Lung (tissue), 12 donors: Measurements from ENCODE around the gene UBE3A. TPM values are rescaled to one million over a fixed set of nuclear protein-coding genes. Genes with fewer than 3 reads are reported as not detected.

Experiments
- ATAC-seq: fragments of 200-7000 bp; cut with Tn5 transposase; one replicate; pipeline ENCODE4 v1.9.1; 2020; ENCODE audit warnings: moderate number of reproducible peaks; ENCODE audit not compliant: insufficient read depth, low FRiP score
- DNase-seq, 3 donors: peaks; one replicate each; pipeline ENCODE4 v3.0.0-alpha.2; 2013 to 2017
- H3K27ac ChIP-seq, 2 donors: one replicate each; pipeline ENCODE4 v1.5.1; 2013; ENCODE audit warnings: mild to moderate bottlenecking in 2 of 2, moderate library complexity in 2 of 2, control low read depth in 1 of 2, inconsistent platforms in 1 of 2, low read depth in 1 of 2, low read length in 1 of 2
- H3K27me3 ChIP-seq, 3 donors: one replicate each; pipeline ENCODE4 v1.5.1; 2013; ENCODE audit warnings: low read length in 2 of 3; ENCODE audit not compliant: control insufficient read depth in 3 of 3, insufficient read depth in 3 of 3
- H3K36me3 ChIP-seq, 4 donors: one replicate each; pipeline ENCODE4 v1.5.1; 2013; ENCODE audit warnings: low read length in 4 of 4, mild to moderate bottlenecking in 1 of 4, moderate library complexity in 1 of 4; ENCODE audit not compliant: control insufficient read depth in 4 of 4, insufficient read depth in 4 of 4
- H3K4me1 ChIP-seq, 5 donors: one replicate each; pipeline ENCODE4 v1.5.1; 2013; ENCODE audit warnings: low read length in 5 of 5, mild to moderate bottlenecking in 2 of 5, moderate library complexity in 1 of 5; ENCODE audit not compliant: control insufficient read depth in 5 of 5, insufficient read depth in 5 of 5
- H3K4me3 ChIP-seq: one replicate; pipeline ENCODE4 v1.5.1; 2013; ENCODE audit warnings: mild to moderate bottlenecking, control low read depth, moderate library complexity
- H3K9ac ChIP-seq, 2 donors: one replicate each; pipeline ENCODE4 v1.5.1; 2013; ENCODE audit warnings: low read length in 2 of 2, control low read depth in 1 of 2; ENCODE audit not compliant: insufficient read depth in 1 of 2
- H3K9me3 ChIP-seq, 4 donors: one replicate each; pipeline ENCODE4 v1.5.1; 2013; ENCODE audit warnings: low read length in 3 of 4, mild to moderate bottlenecking in 1 of 4, moderate library complexity in 1 of 4; ENCODE audit not compliant: control insufficient read depth in 4 of 4, insufficient read depth in 3 of 4
- CTCF ChIP-seq: IDR thresholded peaks from 2 replicates; pipeline ENCODE4 v1.5.1; 2012; ENCODE audit warnings: mild to moderate bottlenecking; ENCODE audit errors: control extremely low read depth, extremely low read depth
- WGBS, 2 donors: extraction: QIAGEN DNeasy Blood & Tissue Kit; methylation state at CpG; one replicate each; pipeline ENCODE4 v1.1.7; 2013; 5-methylcytosine and 5-hydroxymethylcytosine counted together
- polyA plus RNA-seq, 2 donors: library from polyadenylated mRNA; stranded (reverse); fragments of 200-250 nt; gene quantifications; one replicate each; pipeline ENCODE4 v1.2.1, GENCODE V29; 2013
- total RNA-seq, 2 donors: library from RNA; depleted of rRNA in 1 of 2; stranded (reverse); fragments of >200 nt in 1 of 2; gene quantifications; one replicate each; pipeline ENCODE4 v1.2.1, GENCODE V29; 2014 to 2021
- donor health status: control.
- donor health status: control.
- donor health status: Bipolar disorder and iron deficiency.
- donor health status: healthy.
- donor health status: DM: yes; HTN: yes; CAD: no.

Gene UBE3A
- total and polyA plus RNA-seq, 4 donors = 17.3 to 123 (median 59.8) TPM

GRCh38 chr15:25474251-25474650 lies 35.4 kb upstream of the UBE3A start:
- ATAC-seq (no peak), DNase-seq (no peak)
- H3K27ac ChIP-seq = no peak overlapping the region
- peaks cover 0 to 5% (median 0%) of the 10 kb centered on the region in 4 donors for H3K9me3 ChIP-seq
- TF ChIP-seq CTCF = no peak
- H3K27me3 ChIP-seq = no peaks in the 10 kb centered on the region
- 84 to 87% methylated on average over 4 of the region's 4 CpGs for WGBS, 2 donors
- no peaks in the 10 kb centered on the region for H3K36me3 ChIP-seq
- H3K9ac ChIP-seq = no peak overlapping the region
- H3K4me3 ChIP-seq = no peak overlapping the region
- peaks cover 0 to 3% (median 0%) of the 10 kb centered on the region in 5 donors for H3K4me1 ChIP-seq

- H3K27ac ChIP-seq = no peak overlapping the region
- H3K36me3 ChIP-seq = no peaks in the 10 kb centered on the region
- TF ChIP-seq CTCF = no peak
- no peak overlapping the region for H3K9ac ChIP-seq
- peaks cover 0 to 3% (median 0%) of the 10 kb centered on the region in 5 donors for H3K4me1 ChIP-seq
- H3K27me3 ChIP-seq = no peaks in the 10 kb centered on the region
- no peak overlapping the region for H3K4me3 ChIP-seq
- ATAC-seq (no peak), DNase-seq (no peak)
- WGBS, 2 donors = 86 to 88% methylated on average over 1 of the region's 1 CpG
- peaks cover 0 to 2% (median 0%) of the 10 kb centered on the region in 4 donors for H3K9me3 ChIP-seq
Observed at GRCh38 chr15:25470230-25470629, 31.4 kb upstream of the UBE3A start.

GRCh38 chr15:25469377-25469776 lies 30.6 kb upstream of the UBE3A start:
- DNase-seq = no peak
- Histone ChIP-seq H3K4me3 (no peak overlapping the region), H3K36me3 (no peaks in the 10 kb centered on the region), H3K9me3 (peaks cover 0 to 2% (median 0%) of the 10 kb centered on the region in 4 donors), H3K27ac (no peak overlapping the region), H3K4me1 (peaks cover 0 to 3% (median 0%) of the 10 kb centered on the region in 5 donors), H3K9ac (no peak overlapping the region), H3K27me3 (no peaks in the 10 kb centered on the region)
- 42 to 76% methylated on average over 1 of the region's 1 CpG for WGBS, 2 donors
- TF ChIP-seq CTCF = no peak
- ATAC-seq = no peak

- no peaks in the 10 kb centered on the region for H3K27me3 ChIP-seq
- no peak overlapping the region for H3K27ac ChIP-seq
- TF ChIP-seq CTCF = no peak
- peaks cover 0 to 2% (median 0%) of the 10 kb centered on the region in 4 donors for H3K9me3 ChIP-seq
- ATAC-seq (no peak), DNase-seq (no peak)
- no peak overlapping the region for H3K4me3 ChIP-seq
- WGBS, 2 donors = 96% methylated on average over 10 of the region's 10 CpGs
- H3K9ac ChIP-seq = no peak overlapping the region
- H3K36me3 ChIP-seq = no peaks in the 10 kb centered on the region
- peaks cover 0 to 3% (median 0%) of the 10 kb centered on the region in 5 donors for H3K4me1 ChIP-seq
Observed at GRCh38 chr15:25468611-25469010, 29.8 kb upstream of the UBE3A start.
